HepG2 (cell line): ENCODE results near the gene COL18A1. TPM values are rescaled to one million over a fixed set of nuclear protein-coding genes. Genes with fewer than 3 reads are reported as not detected.

ENCODE experiments used
- BCL6 ChIP-seq: IDR thresholded peaks from 2 replicates; pipeline ENCODE4 v1.6.1; 2016; ENCODE audit warnings: missing genetic modification reagents, missing compliant biosample characterization
- CENPX ChIP-seq: sonication (generic); formaldehyde crosslinking; IDR thresholded peaks from 2 replicates; pipeline ENCODE4 v1.9.0; 2021; ENCODE audit warnings: mild to moderate bottlenecking, missing genetic modification reagents, moderate library complexity
- FOXP1 ChIP-seq, 2 experiments: fragments of 450-650 bp in 1 of 2; IDR thresholded peaks; 2 replicates each; pipeline ENCODE4 v1.6.1; 2017 to 2018; ENCODE audit warnings: antibody characterized with exemption in 1 of 2
- GABPA ChIP-seq, 2 experiments: IDR thresholded peaks; 2 replicates each; pipeline ENCODE4 v1.6.1; 2011 to 2016; ENCODE audit warnings: low read depth in 2 of 2, low read length in 1 of 2, missing biosample characterization in 1 of 2, missing genetic modification characterization in 1 of 2
- ISL2 ChIP-seq: sonication (generic); formaldehyde crosslinking; IDR thresholded peaks from 2 replicates; pipeline ENCODE4 v1.5.0; 2020; ENCODE audit warnings: missing genetic modification reagents
- NR2F1 ChIP-seq, 2 experiments: fragments of 450-650 bp in 1 of 2; formaldehyde crosslinking in 1 of 2; IDR thresholded peaks; 2 replicates each; pipeline versions ENCODE4 v1.5.0 to v1.6.1; 2016 to 2020; ENCODE audit warnings: mild to moderate bottlenecking in 1 of 2, missing compliant biosample characterization in 1 of 2, missing genetic modification reagents in 1 of 2, moderate library complexity in 1 of 2
- ZNF83 ChIP-seq: sonication (generic); formaldehyde crosslinking; IDR thresholded peaks from 2 replicates; pipeline ENCODE4 v1.4.0; 2020; ENCODE audit warnings: missing genetic modification reagents, mild to moderate bottlenecking, borderline replicate concordance
- polyA plus RNA-seq, 8 experiments: library from polyadenylated mRNA; depleted of rRNA in 3 of 8; stranded (reverse) in 7 of 8; unstranded in 1 of 8; fragments of >200 nt; fragmentation: Illumina TruSeq in 4 of 8; extraction: Trizol in 4 of 8; gene quantifications; 2 replicates each; pipeline versions ENCODE4 v1.2.1 to v1.2.3, GENCODE V29; 2011 to 2016; ENCODE audit warnings: low read depth in 4 of 8, missing spikeins in 1 of 8, mixed read lengths in 1 of 8; ENCODE audit not compliant: insufficient read depth in 1 of 8
- total RNA-seq, 5 experiments: library from RNA; depleted of rRNA; stranded (reverse); fragments of >200 nt; fragmentation: Illumina TruSeq; extraction: Trizol; gene quantifications; 2 replicates each; pipeline ENCODE4 v1.2.3, GENCODE V29; 2016; ENCODE audit warnings: low read depth in 1 of 5
- TF ChIP-seq, protein P1 (sequence below), 2 experiments: fragments of 450-650 bp in 1 of 2; sonication (generic) in 1 of 2; formaldehyde crosslinking in 1 of 2; IDR thresholded peaks; 2 replicates each; pipeline versions ENCODE4 v1.6.1 to v1.8.0; 2016 to 2022; ENCODE audit warnings: antibody characterized with exemption in 1 of 2, mild to moderate bottlenecking in 1 of 2, missing genetic modification reagents in 1 of 2
- TF ChIP-seq, protein P2 (sequence below): sonication (generic); formaldehyde crosslinking; IDR thresholded peaks from 2 replicates; pipeline ENCODE4 v1.5.0; 2020; ENCODE audit warnings: mild to moderate bottlenecking, missing genetic modification reagents, moderate library complexity
- TF ChIP-seq, protein P3 (sequence below): IDR thresholded peaks from 2 replicates; pipeline ENCODE4 v1.4.0; 2020; ENCODE audit warnings: mild to moderate bottlenecking, missing genetic modification reagents
- TF ChIP-seq, protein P4 (sequence below): IDR thresholded peaks from 2 replicates; pipeline ENCODE4 v1.6.1; 2016; ENCODE audit warnings: low read depth

Gene COL18A1
- total and polyA plus RNA-seq, 2 of the 13 experiments (the other 11 are each of a cell fraction or from before 2014, with no cell fraction given): 79.0 to 102 TPM

DNA sequence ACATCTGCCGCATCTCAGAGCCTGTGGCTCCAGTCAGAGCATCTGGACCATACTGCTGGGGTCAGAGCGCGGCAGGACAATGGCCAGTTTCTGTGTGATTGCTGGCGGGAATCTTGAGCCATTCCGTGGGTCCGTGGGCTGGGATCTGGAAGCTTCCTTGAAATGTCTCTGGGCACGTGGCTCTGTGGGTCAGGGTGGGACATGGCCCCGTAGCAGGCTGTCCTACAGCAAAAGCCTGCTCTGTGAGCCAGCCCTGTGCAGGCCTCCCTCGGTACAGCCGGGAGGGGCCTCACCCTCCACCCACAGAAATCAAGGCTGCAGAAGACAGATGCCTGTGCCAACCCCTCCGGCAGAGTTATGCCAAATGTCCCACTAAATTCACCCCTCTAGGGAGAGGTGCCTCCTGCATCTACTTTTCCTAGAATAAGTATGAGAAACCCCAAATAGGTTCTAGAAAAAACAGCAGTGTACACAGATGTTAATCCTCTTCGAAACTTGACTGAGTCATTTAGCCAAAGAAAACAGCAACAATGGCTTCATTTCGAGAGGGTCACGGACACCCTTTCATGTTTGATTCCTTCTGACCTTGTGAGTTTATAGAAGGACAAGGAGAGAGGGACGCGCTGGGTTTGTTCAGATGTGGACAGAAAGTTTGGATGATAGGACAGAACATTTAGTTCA is 27.8 kb downstream of the COL18A1 start (continued):
- TF ChIP-seq FOXP1 (IDR thresholded peaks at IDR 0.05) (no peak), FOXP1 (CRISPR knock-in tag; IDR thresholded peaks at IDR 0.05) (peak; percentile 87), BCL6 (CRISPR knock-in tag) (peak; percentile 98), GABPA (IDR thresholded peaks at IDR 0.05; ENCODE audit: low read depth, low read length) (no peak), GABPA (CRISPR knock-in tag; IDR thresholded peaks at IDR 0.05; ENCODE audit: low read depth) (no peak), CENPX (no peak), ISL2 (peak; percentile 59; the same call in 1 of the 2 replicates), NR2F1 (CRISPR knock-in tag; IDR thresholded peaks at IDR 0.05) (peak; percentile 92 to 94), ZNF83 (CRISPR knock-in tag) (no peak)
- TF ChIP-seq, protein P1, sequence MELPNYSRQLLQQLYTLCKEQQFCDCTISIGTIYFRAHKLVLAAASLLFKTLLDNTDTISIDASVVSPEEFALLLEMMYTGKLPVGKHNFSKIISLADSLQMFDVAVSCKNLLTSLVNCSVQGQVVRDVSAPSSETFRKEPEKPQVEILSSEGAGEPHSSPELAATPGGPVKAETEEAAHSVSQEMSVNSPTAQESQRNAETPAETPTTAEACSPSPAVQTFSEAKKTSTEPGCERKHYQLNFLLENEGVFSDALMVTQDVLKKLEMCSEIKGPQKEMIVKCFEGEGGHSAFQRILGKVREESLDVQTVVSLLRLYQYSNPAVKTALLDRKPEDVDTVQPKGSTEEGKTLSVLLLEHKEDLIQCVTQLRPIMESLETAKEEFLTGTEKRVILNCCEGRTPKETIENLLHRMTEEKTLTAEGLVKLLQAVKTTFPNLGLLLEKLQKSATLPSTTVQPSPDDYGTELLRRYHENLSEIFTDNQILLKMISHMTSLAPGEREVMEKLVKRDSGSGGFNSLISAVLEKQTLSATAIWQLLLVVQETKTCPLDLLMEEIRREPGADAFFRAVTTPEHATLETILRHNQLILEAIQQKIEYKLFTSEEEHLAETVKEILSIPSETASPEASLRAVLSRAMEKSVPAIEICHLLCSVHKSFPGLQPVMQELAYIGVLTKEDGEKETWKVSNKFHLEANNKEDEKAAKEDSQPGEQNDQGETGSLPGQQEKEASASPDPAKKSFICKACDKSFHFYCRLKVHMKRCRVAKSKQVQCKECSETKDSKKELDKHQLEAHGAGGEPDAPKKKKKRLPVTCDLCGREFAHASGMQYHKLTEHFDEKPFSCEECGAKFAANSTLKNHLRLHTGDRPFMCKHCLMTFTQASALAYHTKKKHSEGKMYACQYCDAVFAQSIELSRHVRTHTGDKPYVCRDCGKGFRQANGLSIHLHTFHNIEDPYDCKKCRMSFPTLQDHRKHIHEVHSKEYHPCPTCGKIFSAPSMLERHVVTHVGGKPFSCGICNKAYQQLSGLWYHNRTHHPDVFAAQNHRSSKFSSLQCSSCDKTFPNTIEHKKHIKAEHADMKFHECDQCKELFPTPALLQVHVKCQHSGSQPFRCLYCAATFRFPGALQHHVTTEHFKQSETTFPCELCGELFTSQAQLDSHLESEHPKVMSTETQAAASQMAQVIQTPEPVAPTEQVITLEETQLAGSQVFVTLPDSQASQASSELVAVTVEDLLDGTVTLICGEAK (IDR thresholded peaks at IDR 0.05): no peak
- TF ChIP-seq, protein P1 (CRISPR knock-in tag; IDR thresholded peaks at IDR 0.05): no peak
- TF ChIP-seq, protein P2, sequence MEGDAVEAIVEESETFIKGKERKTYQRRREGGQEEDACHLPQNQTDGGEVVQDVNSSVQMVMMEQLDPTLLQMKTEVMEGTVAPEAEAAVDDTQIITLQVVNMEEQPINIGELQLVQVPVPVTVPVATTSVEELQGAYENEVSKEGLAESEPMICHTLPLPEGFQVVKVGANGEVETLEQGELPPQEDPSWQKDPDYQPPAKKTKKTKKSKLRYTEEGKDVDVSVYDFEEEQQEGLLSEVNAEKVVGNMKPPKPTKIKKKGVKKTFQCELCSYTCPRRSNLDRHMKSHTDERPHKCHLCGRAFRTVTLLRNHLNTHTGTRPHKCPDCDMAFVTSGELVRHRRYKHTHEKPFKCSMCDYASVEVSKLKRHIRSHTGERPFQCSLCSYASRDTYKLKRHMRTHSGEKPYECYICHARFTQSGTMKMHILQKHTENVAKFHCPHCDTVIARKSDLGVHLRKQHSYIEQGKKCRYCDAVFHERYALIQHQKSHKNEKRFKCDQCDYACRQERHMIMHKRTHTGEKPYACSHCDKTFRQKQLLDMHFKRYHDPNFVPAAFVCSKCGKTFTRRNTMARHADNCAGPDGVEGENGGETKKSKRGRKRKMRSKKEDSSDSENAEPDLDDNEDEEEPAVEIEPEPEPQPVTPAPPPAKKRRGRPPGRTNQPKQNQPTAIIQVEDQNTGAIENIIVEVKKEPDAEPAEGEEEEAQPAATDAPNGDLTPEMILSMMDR (CRISPR knock-in tag): no peak
- TF ChIP-seq, protein P3, sequence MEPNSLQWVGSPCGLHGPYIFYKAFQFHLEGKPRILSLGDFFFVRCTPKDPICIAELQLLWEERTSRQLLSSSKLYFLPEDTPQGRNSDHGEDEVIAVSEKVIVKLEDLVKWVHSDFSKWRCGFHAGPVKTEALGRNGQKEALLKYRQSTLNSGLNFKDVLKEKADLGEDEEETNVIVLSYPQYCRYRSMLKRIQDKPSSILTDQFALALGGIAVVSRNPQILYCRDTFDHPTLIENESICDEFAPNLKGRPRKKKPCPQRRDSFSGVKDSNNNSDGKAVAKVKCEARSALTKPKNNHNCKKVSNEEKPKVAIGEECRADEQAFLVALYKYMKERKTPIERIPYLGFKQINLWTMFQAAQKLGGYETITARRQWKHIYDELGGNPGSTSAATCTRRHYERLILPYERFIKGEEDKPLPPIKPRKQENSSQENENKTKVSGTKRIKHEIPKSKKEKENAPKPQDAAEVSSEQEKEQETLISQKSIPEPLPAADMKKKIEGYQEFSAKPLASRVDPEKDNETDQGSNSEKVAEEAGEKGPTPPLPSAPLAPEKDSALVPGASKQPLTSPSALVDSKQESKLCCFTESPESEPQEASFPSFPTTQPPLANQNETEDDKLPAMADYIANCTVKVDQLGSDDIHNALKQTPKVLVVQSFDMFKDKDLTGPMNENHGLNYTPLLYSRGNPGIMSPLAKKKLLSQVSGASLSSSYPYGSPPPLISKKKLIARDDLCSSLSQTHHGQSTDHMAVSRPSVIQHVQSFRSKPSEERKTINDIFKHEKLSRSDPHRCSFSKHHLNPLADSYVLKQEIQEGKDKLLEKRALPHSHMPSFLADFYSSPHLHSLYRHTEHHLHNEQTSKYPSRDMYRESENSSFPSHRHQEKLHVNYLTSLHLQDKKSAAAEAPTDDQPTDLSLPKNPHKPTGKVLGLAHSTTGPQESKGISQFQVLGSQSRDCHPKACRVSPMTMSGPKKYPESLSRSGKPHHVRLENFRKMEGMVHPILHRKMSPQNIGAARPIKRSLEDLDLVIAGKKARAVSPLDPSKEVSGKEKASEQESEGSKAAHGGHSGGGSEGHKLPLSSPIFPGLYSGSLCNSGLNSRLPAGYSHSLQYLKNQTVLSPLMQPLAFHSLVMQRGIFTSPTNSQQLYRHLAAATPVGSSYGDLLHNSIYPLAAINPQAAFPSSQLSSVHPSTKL: peak; percentile 87
- TF ChIP-seq, protein P4, sequence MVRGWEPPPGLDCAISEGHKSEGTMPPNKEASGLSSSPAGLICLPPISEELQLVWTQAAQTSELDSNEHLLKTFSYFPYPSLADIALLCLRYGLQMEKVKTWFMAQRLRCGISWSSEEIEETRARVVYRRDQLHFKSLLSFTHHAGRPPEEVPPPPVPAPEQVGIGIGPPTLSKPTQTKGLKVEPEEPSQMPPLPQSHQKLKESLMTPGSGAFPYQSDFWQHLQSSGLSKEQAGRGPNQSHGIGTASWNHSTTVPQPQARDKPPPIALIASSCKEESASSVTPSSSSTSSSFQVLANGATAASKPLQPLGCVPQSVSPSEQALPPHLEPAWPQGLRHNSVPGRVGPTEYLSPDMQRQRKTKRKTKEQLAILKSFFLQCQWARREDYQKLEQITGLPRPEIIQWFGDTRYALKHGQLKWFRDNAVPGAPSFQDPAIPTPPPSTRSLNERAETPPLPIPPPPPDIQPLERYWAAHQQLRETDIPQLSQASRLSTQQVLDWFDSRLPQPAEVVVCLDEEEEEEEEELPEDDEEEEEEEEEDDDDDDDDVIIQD (CRISPR knock-in tag): no peak
